CD4-positive, alpha-beta T cell treated with Interferon gamma for 1 hour (primary cell): ENCODE results near the gene HLA-G.
"Not testable (repeated sequence)": the region's sequence is repeated elsewhere in the genome, so short reads cannot be mapped to it uniquely, and the experiment has no call there.

Experiments
- DNase-seq: peaks from one replicate; pipeline ENCODE4 v3.0.0-alpha.2; 2020

The HLA-G gene

DNA sequence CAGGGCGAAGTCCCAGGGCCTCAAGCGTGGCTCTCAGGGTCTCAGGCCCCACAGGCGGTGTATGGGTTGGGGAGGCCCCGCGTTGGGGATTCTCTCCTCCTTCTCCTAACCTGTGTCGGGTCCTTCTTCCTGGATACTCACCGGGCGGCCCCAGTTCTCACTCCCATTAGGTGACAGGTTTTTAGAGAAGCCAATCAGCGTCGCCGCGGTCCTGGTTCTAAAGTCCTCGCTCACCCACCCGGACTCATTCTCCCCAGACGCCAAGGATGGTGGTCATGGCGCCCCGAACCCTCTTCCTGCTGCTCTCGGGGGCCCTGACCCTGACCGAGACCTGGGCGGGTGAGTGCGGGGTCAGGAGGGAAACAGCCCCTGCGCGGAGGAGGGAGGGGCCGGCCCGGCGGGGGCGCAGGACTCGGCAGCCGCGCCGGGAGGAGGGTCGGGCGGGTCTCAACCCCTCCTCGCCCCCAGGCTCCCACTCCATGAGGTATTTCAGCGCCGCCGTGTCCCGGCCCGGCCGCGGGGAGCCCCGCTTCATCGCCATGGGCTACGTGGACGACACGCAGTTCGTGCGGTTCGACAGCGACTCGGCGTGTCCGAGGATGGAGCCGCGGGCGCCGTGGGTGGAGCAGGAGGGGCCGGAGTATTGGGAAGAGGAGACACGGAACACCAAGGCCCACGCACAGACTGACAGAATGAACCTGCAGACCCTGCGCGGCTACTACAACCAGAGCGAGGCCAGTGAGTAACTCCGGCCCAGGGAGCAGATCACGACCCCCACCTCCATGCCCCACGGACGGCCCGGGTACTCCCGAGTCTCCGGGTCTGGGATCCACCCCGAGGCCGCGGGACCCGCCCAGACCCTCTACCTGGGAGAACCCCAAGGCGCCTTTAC, at the start of gene HLA-G:
Gene HLA-G (plus strand): TSS at position 247 of the 892 bp plus-strand sequence. CDS start 20 bp downstream, at position 267.
- DNase-seq, result no peak

GRCh38 chr6:29780019-29780698, 47.5 kb upstream of the HLA-G start:
- not testable (repeated sequence) for DNase-seq

- no peak for DNase-seq
Measured at GRCh38 chr6:29789176-29789575, 38.4 kb upstream of the HLA-G start.

DNA sequence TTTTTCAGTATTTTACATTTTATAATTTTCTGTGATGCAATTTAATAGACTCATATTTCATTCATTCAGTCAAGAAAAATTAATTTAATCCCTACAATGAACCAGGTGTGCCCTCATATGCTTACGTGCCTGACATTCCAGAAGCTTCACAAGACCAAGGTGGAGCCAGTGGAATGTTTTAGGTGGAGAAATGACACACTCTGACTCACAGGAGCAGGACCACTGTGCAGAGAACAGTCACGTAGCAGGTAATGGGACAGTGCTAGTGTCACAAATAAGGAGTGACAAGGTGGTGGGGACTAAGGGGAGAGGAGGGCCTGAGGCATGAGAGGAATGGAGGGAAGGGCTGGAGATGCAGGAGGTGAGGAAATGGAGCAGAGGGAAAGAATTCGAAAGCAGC, 37.0 kb upstream of the HLA-G start:
- DNase-seq, result no peak

DNA sequence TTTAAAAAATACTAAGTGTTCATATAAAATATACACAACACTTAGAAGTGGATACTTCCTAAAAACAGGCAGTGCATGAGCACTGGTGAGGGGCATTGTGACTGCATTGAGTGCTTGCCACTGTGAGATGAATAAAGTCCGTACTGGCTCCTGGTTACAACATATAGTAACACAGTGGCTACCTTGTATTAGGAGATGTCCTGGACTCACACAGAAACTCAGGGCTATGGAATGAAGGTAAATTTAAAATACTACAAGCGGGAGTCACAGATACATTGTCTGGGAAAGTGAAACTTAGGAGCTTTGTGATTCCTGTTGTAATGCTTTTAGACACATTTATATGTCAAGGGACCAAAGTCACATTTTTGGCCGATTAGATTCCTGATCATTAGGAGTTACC, 36.5 kb upstream of the HLA-G start:
- no peak for DNase-seq

GRCh38 chr6:29791786-29792122, 35.9 kb upstream of the HLA-G start:
- DNase-seq, result no peak

DNA sequence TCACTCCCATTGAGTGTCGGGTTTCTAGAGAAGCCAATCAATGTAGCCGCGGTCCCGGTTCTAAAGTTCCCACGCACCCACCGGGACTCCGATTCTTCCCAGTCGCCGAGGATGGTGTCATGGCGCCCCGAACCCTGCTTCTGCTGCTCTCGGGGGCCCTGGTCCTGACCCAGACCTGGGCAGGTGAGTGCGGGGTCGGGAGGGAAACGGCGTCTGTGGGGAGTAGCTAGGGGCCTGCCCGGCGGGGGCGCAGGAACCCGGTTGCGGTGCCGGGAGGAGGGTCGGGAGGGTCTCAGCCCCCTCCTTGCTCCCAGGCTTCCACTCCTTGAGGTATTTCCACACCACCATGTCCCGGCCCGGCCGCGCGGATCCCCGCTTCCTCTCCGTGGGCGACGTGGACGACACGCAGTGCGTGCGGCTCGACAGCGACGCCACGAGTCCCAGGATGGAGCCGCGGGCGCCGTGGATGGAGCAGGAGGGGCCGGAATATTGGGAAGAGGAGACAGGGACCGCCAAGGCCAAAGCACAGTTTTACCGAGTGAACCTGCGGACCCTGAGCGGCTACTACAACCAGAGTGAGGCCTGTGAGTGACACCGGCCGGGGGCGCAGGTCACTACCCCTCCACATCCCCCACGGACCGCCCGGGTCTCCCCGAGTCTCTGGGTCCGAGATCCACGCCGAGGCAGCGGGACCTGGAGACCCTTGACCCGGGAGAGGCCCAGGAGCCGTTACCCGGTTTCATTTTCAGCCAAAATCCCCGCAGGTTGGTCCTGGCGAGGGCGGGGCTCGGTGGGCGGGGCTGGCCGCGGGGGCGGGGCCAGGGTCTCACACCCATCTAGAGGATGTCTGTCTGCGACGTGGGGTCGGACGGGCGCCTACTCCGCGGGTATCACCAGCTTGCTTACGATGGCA, 35.2 kb upstream of the HLA-G start:
- DNase-seq, result peak; percentile 78

- DNase-seq, result no peak
Measured at GRCh38 chr6:29793036-29793356, 34.6 kb upstream of the HLA-G start.

DNA sequence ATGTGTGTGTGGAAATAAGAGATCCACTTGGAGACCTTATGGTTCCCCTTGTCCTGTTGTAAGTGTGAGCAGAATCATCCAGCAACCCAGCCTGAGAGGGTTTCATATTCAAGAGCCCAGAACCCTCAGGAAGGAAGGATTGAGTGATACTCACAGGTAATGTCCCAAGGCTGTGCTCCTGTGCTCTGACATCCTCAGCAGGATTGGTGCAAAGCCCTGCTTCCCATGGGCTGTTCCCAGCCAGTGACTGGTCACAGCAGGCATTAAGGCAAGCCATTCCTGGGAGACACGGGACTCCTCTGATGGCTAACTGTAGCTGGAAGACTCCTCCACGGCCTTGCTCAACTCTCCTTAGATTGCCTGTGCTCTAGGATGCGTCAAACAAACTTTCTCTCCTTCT, 33.8 kb upstream of the HLA-G start:
- DNase-seq, result no peak

DNA sequence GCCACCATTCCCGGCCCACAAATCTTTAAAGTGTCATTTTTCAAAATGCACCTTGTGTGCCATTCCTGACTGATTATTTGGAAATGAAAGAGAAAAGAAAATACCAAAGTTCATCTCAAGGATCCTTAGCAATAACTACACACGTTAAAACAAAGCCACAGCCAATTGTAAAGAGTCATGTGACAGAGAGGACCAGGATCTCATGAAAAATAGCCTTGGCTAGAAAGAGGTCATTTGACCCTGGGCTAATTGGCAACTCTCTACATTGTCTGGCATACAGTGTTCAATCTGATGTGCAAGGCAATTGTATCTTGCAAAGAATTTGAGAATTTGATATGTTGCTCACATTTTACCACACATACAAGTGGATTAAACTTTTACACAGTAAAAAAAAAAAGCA, 31.6 kb upstream of the HLA-G start:
- DNase-seq, result no peak

DNA sequence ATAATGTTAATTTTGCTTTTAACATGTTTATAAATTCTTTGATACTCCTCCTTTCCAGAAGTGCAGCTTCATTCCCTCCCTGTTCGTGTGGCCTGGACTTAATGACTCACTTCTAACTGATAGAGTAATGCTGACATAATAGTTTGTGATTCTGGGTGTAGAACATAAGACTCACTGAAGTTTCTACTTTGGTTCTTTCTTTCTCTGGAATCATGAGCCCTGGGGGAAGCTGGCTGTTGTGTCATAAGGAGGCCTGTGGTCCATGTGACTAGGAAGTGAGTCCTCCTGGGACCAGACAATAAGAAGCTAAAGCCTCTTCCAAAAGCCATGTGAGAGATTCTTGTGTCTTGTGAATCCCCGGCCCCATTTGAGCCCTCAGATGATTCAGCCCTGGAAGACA, 30.5 kb upstream of the HLA-G start:
- DNase-seq, result no peak

- no peak for DNase-seq
Measured at GRCh38 chr6:29797966-29798365, 29.7 kb upstream of the HLA-G start.

GRCh38 chr6:29800254-29800653, 27.4 kb upstream of the HLA-G start:
- no peak for DNase-seq

DNA sequence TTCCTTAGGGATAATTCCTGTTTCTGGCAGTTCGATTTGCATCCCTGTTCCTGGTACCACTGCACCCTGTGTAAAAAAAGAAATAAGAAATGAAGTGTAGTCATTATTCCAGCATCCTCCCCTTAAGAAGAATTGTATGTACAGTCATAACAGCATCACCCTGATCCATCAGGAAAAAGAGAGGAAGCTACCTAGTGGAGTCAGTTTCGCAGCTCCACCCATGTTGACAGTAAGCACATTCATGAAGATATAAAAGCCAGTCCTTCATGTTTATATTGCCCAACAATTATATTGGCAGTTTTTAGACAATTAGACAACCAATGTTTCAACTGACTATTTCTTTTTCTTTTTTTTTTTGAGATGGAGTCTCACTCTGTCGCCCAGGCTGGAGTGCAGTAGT, 21.2 kb upstream of the HLA-G start:
- no peak for DNase-seq

DNA sequence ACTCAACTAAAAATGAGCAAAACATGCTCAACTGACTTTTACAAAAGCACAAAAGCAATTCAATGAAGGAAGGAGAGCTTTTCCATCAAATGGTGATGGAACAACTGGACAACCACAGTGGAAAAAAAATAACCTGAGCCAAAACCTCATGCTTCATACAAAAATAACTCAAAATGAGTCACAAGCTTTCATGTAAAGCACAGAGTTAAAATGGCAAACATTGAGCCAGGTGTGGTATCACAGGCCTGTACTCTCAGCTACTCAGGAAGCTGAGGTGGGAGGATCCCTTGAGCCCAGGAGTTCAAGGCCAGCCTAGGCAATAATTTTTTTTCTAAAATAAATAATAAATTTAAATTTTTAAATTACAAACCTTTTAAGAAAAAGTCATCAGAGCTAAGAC, 18.4 kb upstream of the HLA-G start:
- DNase-seq, result no peak

DNA sequence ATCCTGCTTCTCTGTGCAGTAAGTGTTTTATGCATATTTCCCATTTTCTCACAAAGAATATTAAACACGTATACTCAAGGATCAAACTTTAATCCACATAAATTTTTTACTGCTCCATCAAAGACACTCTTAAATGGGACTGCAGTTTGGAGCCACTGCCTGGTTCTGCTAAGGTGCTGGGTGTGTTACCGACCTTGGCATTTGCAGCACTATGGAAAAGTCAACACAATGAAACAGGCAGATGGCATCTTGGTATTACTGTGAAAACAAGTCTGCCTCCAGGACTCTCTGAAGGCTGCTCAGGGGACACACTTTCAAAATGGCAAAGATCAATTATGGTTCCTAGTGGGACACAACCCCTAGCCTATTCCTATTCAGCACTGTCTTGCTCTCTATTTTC, 17.3 kb upstream of the HLA-G start:
- DNase-seq, result no peak

DNA sequence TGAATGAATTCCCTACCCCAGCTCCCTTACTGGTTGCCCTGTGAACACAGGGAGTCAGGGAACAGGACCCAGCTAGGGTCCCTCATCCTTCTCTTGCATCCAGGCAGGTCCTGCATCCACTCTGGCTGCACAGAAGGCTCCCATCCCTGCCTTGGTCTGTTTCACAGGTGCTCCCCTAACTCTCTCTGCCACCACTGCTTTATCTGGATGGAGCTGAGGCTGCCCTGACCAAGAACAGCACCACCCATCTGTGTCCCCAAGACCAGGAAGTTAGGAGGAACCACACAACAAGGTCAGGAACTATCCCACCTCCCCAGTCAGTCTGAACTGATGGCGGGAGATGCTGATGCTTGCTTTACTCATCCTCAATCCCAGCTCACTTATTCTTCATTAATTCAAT, 16.2 kb upstream of the HLA-G start:
- no peak for DNase-seq

GRCh38 chr6:29813066-29813465, 14.6 kb upstream of the HLA-G start:
- DNase-seq, result no peak

DNA sequence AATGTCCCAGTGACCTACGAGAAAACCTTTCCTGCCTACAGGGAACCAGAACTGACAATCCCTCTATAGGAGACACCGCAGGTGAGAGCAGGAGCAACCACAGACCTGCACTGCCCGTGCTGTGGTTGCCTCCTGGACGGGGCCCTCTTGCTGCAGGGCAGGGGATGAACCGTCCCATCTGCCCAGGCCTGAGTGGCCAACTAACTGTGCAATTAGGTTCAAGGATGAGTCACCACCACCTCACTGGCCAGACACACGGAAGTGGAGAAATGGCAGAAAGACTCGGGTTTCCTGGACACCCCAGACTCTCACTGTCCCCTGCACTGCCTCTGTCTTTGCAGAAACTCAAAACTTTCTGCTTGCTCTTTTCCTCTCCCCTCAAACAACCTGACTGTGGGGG, 13.8 kb upstream of the HLA-G start:
- DNase-seq, result no peak

GRCh38 chr6:29814379-29815117, 13.1 kb upstream of the HLA-G start:
- no peak for DNase-seq

GRCh38 chr6:29815118-29815750, 12.4 kb upstream of the HLA-G start:
- no peak for DNase-seq

GRCh38 chr6:29816030-29816429, 11.6 kb upstream of the HLA-G start:
- DNase-seq, result no peak
